COLO668 (cell line): ENCODE measurements around the gene USP17L11.
"Not testable (repeated sequence)": the region's sequence is repeated elsewhere in the genome, so short reads cannot be mapped to it uniquely, and the experiment has no call there.

Source experiments
- DNase-seq: peaks from one replicate; lab custom pipeline; 2025; ENCODE audit not compliant: unreplicated experiment; lab: John Stamatoyannopoulos, UW

USP17L11 gene

GRCh38 chr4:9215105-9215504 lies at the start of gene USP17L11:
TSS of gene USP17L11 (plus strand) at chr4:9215405. CDS start at chr4:9215405, 0 bp downstream.
- DNase-seq = not testable (repeated sequence)

- not testable (repeated sequence) for DNase-seq
Measured at GRCh38 chr4:9165990-9166389, 49.2 kb upstream of the USP17L11 start.

- not testable (repeated sequence) for DNase-seq
Measured at GRCh38 chr4:9169791-9170459, 45.3 kb upstream of the USP17L11 start, which contains the start of gene FAM90A26. TSS of gene FAM90A26 (plus strand) at chr4:9170409. CDS start at chr4:9173173, 2,764 bp downstream.

- DNase-seq = not testable (repeated sequence)
Measured at GRCh38 chr4:9210357-9210756, 4.8 kb upstream of the USP17L11 start, which contains the start of gene USP17L10. TSS of gene USP17L10 (plus strand) at chr4:9210657. CDS start at chr4:9210657, 0 bp downstream.

GRCh38 chr4:9214701-9215100 lies 504 bp upstream of the USP17L11 start:
- not testable (repeated sequence) for DNase-seq

GRCh38 chr4:9219852-9220251 lies 4.6 kb downstream of the USP17L11 start, which contains the start of gene USP17L12:
TSS of gene USP17L12 (plus strand) at chr4:9220152. CDS start at chr4:9220152, 0 bp downstream.
- not testable (repeated sequence) for DNase-seq

- DNase-seq = not testable (repeated sequence)
Measured at GRCh38 chr4:9224596-9224995, 9.4 kb downstream of the USP17L11 start, which contains the start of gene USP17L13. TSS of gene USP17L13 (plus strand) at chr4:9224896. CDS start at chr4:9224896, 0 bp downstream.

GRCh38 chr4:9230249-9230648 lies 15.0 kb downstream of the USP17L11 start:
- not testable (repeated sequence) for DNase-seq

- DNase-seq = not testable (repeated sequence)
Measured at GRCh38 chr4:9234085-9234484, 18.9 kb downstream of the USP17L11 start, which contains the start of gene USP17L15. TSS of gene USP17L15 (plus strand) at chr4:9234385. CDS start at chr4:9234385, 0 bp downstream.

- DNase-seq = not testable (repeated sequence)
Measured at GRCh38 chr4:9238461-9238860, 23.3 kb downstream of the USP17L11 start.

- not testable (repeated sequence) for DNase-seq
Measured at GRCh38 chr4:9243579-9243978, 28.4 kb downstream of the USP17L11 start, which contains the start of gene USP17L17. TSS of gene USP17L17 (plus strand) at chr4:9243879. CDS start at chr4:9243879, 0 bp downstream.

GRCh38 chr4:9247953-9248680 lies 32.9 kb downstream of the USP17L11 start, which contains the start of gene USP17L18:
TSS of gene USP17L18 (plus strand) at chr4:9248630. CDS start at chr4:9248630, 0 bp downstream.
- not testable (repeated sequence) for DNase-seq

GRCh38 chr4:9253078-9253477 lies 37.9 kb downstream of the USP17L11 start, which contains the start of gene USP17L19:
TSS of gene USP17L19 (plus strand) at chr4:9253378. CDS start at chr4:9253378, 0 bp downstream.
- DNase-seq = not testable (repeated sequence)

GRCh38 chr4:9257824-9258223 lies 42.6 kb downstream of the USP17L11 start, which contains the start of gene USP17L20:
TSS of gene USP17L20 (plus strand) at chr4:9258124. CDS start at chr4:9258124, 0 bp downstream.
- DNase-seq = not testable (repeated sequence)

GRCh38 chr4:9262572-9262971 lies 47.4 kb downstream of the USP17L11 start, which contains the start of gene USP17L21:
TSS of gene USP17L21 (plus strand) at chr4:9262872. CDS start at chr4:9262872, 0 bp downstream.
- DNase-seq = not testable (repeated sequence)
